ENCODE measurements around the gene FILIP1L. TPM values are rescaled to one million over a fixed set of nuclear protein-coding genes. Genes with fewer than 3 reads are reported as not detected.
A peak's percentile ranks its signal among the peaks of the same experiment; 100 is the strongest.

The FILIP1L gene
- total RNA-seq, 4 donors from 2014 or later: 26.7 to 46.3 (median 30.8) TPM

- Histone ChIP-seq H3K4me3 (no peak overlapping the region), H3K9me3 (no peaks in the 10 kb centered on the region), H3K27ac (no peak overlapping the region), H3K36me3 (no peaks in the 10 kb centered on the region), H3K27me3 (no peaks in the 10 kb centered on the region), H3K4me1 (peaks cover 0 to 55% (median 24%) of the 10 kb centered on the region in 4 donors)
- 95 to 97% methylated on average over 5 of the region's 5 CpGs for WGBS, 2 donors
- TF ChIP-seq EP300 (IDR thresholded peaks at IDR 0.05) (no peak), POLR2A (IDR thresholded peaks at IDR 0.05) (no peak)
- TF ChIP-seq, protein P1, sequence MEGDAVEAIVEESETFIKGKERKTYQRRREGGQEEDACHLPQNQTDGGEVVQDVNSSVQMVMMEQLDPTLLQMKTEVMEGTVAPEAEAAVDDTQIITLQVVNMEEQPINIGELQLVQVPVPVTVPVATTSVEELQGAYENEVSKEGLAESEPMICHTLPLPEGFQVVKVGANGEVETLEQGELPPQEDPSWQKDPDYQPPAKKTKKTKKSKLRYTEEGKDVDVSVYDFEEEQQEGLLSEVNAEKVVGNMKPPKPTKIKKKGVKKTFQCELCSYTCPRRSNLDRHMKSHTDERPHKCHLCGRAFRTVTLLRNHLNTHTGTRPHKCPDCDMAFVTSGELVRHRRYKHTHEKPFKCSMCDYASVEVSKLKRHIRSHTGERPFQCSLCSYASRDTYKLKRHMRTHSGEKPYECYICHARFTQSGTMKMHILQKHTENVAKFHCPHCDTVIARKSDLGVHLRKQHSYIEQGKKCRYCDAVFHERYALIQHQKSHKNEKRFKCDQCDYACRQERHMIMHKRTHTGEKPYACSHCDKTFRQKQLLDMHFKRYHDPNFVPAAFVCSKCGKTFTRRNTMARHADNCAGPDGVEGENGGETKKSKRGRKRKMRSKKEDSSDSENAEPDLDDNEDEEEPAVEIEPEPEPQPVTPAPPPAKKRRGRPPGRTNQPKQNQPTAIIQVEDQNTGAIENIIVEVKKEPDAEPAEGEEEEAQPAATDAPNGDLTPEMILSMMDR (IDR thresholded peaks at IDR 0.05): no peak
- no peak for DNase-seq (ENCODE audit: low spot score in 2 of 2)
Observed at GRCh38 chr3:99933971-99934750, 180.1 kb downstream of the FILIP1L start.

- no peaks in the 10 kb centered on the region for H3K9me3 ChIP-seq
- peak overlapping the region in 3 of 4 donors; percentile 34 to 80 (median 76) for H3K27ac ChIP-seq
- H3K4me1 ChIP-seq: peaks cover 0 to 51% (median 18%) of the 10 kb centered on the region in 4 donors
- no peak for DNase-seq (ENCODE audit: low spot score in 2 of 2)
- no peak overlapping the region for H3K4me3 ChIP-seq
- H3K36me3 ChIP-seq: no peaks in the 10 kb centered on the region
- 36 to 69% methylated on average over 1 of the region's 1 CpG for WGBS, 2 donors
- no peaks in the 10 kb centered on the region for H3K27me3 ChIP-seq
- TF ChIP-seq POLR2A (IDR thresholded peaks at IDR 0.05): no peak
Observed at GRCh38 chr3:99931059-99931458, 183.2 kb downstream of the FILIP1L start.

- peak; percentile 61 to 63 for DNase-seq (ENCODE audit: low spot score in 2 of 2)
- Histone ChIP-seq H3K9me3 (no peaks in the 10 kb centered on the region), H3K4me3 (peak overlapping the region in 1 of 4 donors; percentile 10), H3K4me1 (peaks cover 0 to 49% (median 11%) of the 10 kb centered on the region in 4 donors), H3K27ac (peak overlapping the region; percentile 34 to 80 (median 68)), H3K36me3 (no peaks in the 10 kb centered on the region), H3K27me3 (no peaks in the 10 kb centered on the region)
- WGBS, 2 donors: 44 to 46% methylated on average over 3 of the region's 3 CpGs
- TF ChIP-seq EP300 (IDR thresholded peaks at IDR 0.05) (peak in 1 of 2 donors; percentile 57), POLR2A (IDR thresholded peaks at IDR 0.05) (no peak)
- TF ChIP-seq, protein P1 (IDR thresholded peaks at IDR 0.05): no peak
Observed at GRCh38 chr3:99929745-99930139, 184.6 kb downstream of the FILIP1L start.

DNA sequence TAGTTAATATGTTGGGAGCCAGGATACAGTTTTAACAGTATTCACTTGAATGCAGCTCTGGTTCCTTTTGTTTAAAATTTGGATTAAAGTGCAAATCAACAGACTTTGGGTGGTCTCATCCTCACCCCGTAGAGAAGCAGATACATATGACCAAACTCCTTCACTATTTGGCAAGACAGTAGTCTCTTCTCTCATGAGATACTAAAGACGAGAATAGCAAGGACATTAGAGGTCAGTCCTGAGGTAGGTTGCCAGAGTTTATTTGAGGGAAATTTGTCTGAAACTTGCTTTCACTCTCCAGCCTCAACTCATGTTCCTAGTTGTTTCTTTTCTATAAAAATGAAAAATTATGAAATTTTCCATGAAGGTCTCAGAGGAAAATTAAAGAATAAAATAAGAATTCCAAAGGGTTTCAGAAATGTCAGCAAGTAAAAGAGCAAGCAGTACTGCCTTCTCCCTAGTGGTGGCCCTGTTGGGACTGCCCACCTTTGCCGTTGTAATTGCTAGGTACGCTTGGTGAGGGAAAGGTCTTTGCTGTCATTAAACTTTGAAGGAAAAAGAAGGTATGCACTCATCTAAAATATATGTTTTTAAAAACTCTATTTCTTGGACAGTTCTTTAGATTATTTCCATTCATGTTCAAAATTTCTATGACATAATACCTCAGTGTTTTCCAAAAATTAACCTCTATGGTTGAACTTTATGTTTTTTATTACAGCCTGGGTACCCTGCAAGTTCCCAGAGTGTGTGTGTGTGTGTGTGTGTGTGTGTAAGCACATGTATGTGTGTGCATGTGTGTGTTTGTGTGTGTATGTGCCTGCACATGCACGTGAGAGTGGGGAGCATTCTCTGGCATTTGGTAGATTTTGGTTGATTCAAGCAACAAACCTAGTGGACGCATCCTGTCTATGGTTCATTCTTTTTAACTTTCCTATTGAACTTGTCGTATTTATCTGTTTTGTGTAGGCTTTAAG lies 185.2 kb downstream of the FILIP1L start:
- H3K9me3 ChIP-seq: no peaks in the 10 kb centered on the region
- H3K27ac ChIP-seq: peak overlapping the region in 3 of 4 donors; percentile 34 to 80 (median 76)
- no peaks in the 10 kb centered on the region for H3K27me3 ChIP-seq
- H3K4me3 ChIP-seq: peak overlapping the region in 1 of 4 donors; percentile 10
- whole genome bisulfite sequencing, 2 donors: 51 to 55% methylated on average over 7 of the region's 7 CpGs
- peak in 1 of 2 donors; percentile 35 for DNase-seq (ENCODE audit: low spot score in 2 of 2)
- TF ChIP-seq EP300 (IDR thresholded peaks at IDR 0.05): peak in 1 of 2 donors; percentile 58
- no peak for TF ChIP-seq POLR2A (IDR thresholded peaks at IDR 0.05)
- TF ChIP-seq, protein P1 (IDR thresholded peaks at IDR 0.05): peak in 4 of 5 experiments; percentile 13 to 29 (median 21)
- H3K4me1 ChIP-seq: peaks cover 0 to 45% (median 11%) of the 10 kb centered on the region in 4 donors
- no peaks in the 10 kb centered on the region for H3K36me3 ChIP-seq

DNA sequence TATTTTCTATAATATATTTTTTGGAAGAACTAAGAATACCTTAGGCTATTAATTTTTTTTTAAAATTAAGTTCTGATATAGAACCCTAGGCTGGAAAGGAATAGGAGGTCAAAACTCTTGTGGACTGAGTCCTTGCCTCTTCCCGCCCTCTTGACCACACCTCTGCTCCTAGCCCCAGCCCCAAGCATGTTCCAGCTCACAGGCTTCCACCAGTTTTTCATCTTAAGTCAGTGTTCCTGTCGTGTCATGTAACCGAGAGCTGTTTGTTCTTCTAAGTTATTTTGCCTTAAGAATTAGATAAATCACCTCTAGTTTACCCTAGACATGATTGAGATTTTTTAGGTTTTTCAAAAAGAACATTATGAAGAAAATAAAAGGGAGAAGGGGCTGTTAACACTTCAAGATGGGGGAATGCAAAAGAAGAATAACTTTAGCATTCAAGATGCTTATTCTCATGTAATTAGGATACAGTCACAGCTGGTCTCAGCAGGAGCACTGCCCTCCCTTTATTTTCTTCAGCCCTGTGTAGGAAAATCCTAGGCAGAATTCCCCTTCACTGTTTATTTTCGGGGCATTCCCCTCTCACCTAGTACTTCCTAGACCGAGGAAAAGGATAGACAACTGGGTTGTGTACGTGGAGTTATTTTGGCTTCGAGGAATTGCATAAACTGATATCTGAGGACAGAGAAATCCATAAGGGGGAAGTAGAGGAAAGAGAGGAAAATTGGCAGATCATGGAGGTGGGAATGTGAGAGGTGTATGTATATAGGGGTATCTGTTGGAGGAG lies 186.4 kb downstream of the FILIP1L start:
- H3K27ac ChIP-seq: peak overlapping the region in 2 of 4 donors; percentile 76 to 80
- 62 to 71% methylated on average over 7 of the region's 7 CpGs for WGBS, 2 donors

More for the DNA sequence above, 186.4 kb downstream of the FILIP1L start:
- Histone ChIP-seq H3K36me3 (no peaks in the 10 kb centered on the region), H3K4me1 (peaks cover 0 to 48% (median 13%) of the 10 kb centered on the region in 4 donors), H3K4me3 (no peak overlapping the region), H3K9me3 (no peaks in the 10 kb centered on the region), H3K27me3 (no peaks in the 10 kb centered on the region)
- DNase-seq (ENCODE audit: low spot score in 2 of 2): no peak
- TF ChIP-seq EP300 (IDR thresholded peaks at IDR 0.05): no peak
- TF ChIP-seq, protein P1 (IDR thresholded peaks at IDR 0.05): no peak
- TF ChIP-seq POLR2A (IDR thresholded peaks at IDR 0.05): no peak
